SK-N-SH (cell line): ENCODE data around the gene ENOX2. TPM values are rescaled to one million over a fixed set of nuclear protein-coding genes. Genes with fewer than 3 reads are reported as not detected.

Experiments
- CTCF ChIA-PET: fragments of 300-600, 350-600 bp; formaldehyde crosslinking; extraction: SDS; loops from one replicate; lab custom pipeline; 2021; lab: Yijun Ruan, JAX
- POLR2A ChIA-PET: fragments of 350-600 bp; sonication (Branson Sonifier 250); formaldehyde crosslinking; extraction: SDS; loops from one replicate; lab custom pipeline; 2020; ENCODE audit warnings: antibody characterized with exemption, inconsistent platforms; lab: Yijun Ruan, JAX
- DNase-seq: peaks from one replicate; pipeline ENCODE4 v3.0.0; 2012
- H2AFZ ChIP-seq: fragments of 200-600 bp; sonication (generic); 2 replicates; pipeline ENCODE4 v1.8.1; 2016; ENCODE audit warnings: antibody characterized with exemption, mild to moderate bottlenecking, low read depth
- H3F3A ChIP-seq: fragments of 200-600 bp; sonication (generic); replicated peaks from 2 replicates; pipeline ENCODE3; 2016; ENCODE audit warnings: antibody characterized with exemption, mild to moderate bottlenecking; ENCODE audit not compliant: insufficient read depth
- H3K27ac ChIP-seq, 2 experiments: fragments of 200-500 bp in 1 of 2; fragments of 200-600 bp in 1 of 2; sonication (Bioruptor generic) in 1 of 2; sonication (generic), shearing (Covaris generic) in 1 of 2; 2 replicates each; pipeline versions ENCODE4 v1.5.1 to v1.6.1; 2014 to 2016; ENCODE audit warnings: low read depth in 2 of 2, inconsistent platforms in 1 of 2, low read length in 1 of 2, mild to moderate bottlenecking in 1 of 2, mixed read lengths in 1 of 2
- H3K27me3 ChIP-seq: fragments of 200-600 bp; sonication (generic), shearing (Covaris generic); 2 replicates; pipeline ENCODE4 v1.6.1; 2016; ENCODE audit warnings: mixed run types; ENCODE audit not compliant: insufficient read depth
- H3K36me3 ChIP-seq, 2 experiments: fragments of 200-500 bp in 1 of 2; fragments of 200-600 bp in 1 of 2; sonication (Bioruptor generic) in 1 of 2; sonication (generic) in 1 of 2; replicated peaks in 1 of 2; 2 replicates each; pipeline versions ENCODE3 to v1.5.1; 2014 to 2016; ENCODE audit warnings: low read length in 1 of 2, mild to moderate bottlenecking in 1 of 2; ENCODE audit not compliant: insufficient read depth in 2 of 2, control insufficient read depth in 1 of 2
- H3K4me1 ChIP-seq, 2 experiments: fragments of 200-500 bp in 1 of 2; fragments of 200-600 bp in 1 of 2; sonication (Bioruptor generic) in 1 of 2; sonication (generic), shearing (Covaris generic) in 1 of 2; 2 replicates each; pipeline versions ENCODE4 v1.5.1 to v1.6.1; 2014 to 2016; ENCODE audit warnings: low read depth in 1 of 2, low read length in 1 of 2, mixed run types in 1 of 2; ENCODE audit not compliant: insufficient read depth in 2 of 2, control insufficient read depth in 1 of 2
- H3K4me2 ChIP-seq: fragments of 200-600 bp; sonication (generic), shearing (Covaris generic); 2 replicates; pipeline ENCODE4 v1.6.1; 2017; ENCODE audit warnings: mixed run types
- H3K4me3 ChIP-seq, 2 experiments: fragments of 200-500 bp in 1 of 2; fragments of 200-600 bp in 1 of 2; sonication (Bioruptor generic) in 1 of 2; sonication (generic), shearing (Covaris generic) in 1 of 2; 2 replicates each; pipeline versions ENCODE4 v1.5.1 to v1.8.1; 2014 to 2016; ENCODE audit warnings: low read depth in 2 of 2, inconsistent platforms in 1 of 2, low read length in 1 of 2, mild to moderate bottlenecking in 1 of 2, mixed read lengths in 1 of 2, moderate library complexity in 1 of 2
- H3K79me2 ChIP-seq: fragments of 200-600 bp; sonication (generic); 2 replicates; pipeline ENCODE4 v1.8.1; 2017; ENCODE audit warnings: mild to moderate bottlenecking; ENCODE audit not compliant: insufficient read depth
- H3K9ac ChIP-seq: fragments of 200-600 bp; sonication (generic); 2 replicates; pipeline ENCODE4 v1.6.1; 2017; ENCODE audit warnings: mixed run types
- H3K9me2 ChIP-seq: fragments of 200-600 bp; sonication (generic); 2 replicates; pipeline ENCODE4 v1.6.1; 2017; ENCODE audit warnings: mixed run types
- H3K9me3 ChIP-seq: fragments of 200-600 bp; sonication (generic); 2 replicates; pipeline ENCODE4 v1.6.1; 2017; ENCODE audit warnings: mixed run types, mild to moderate bottlenecking, moderate library complexity
- H4K20me1 ChIP-seq: fragments of 200-600 bp; sonication (generic); 2 replicates; pipeline ENCODE4 v1.6.1; 2017; ENCODE audit warnings: mild to moderate bottlenecking, mixed run types; ENCODE audit not compliant: insufficient read depth
- ELF1 ChIP-seq: IDR thresholded peaks from 2 replicates; pipeline ENCODE4 v1.4.0; 2012
- EP300 ChIP-seq, 2 experiments: IDR thresholded peaks; 2 replicates each; pipeline versions ENCODE4 v1.4.0 to v1.6.1; 2012; ENCODE audit warnings: borderline replicate concordance in 1 of 2, low read depth in 1 of 2, low read length in 1 of 2
- FOXM1 ChIP-seq: IDR thresholded peaks from 2 replicates; pipeline ENCODE4 v1.4.0; 2012; ENCODE audit warnings: low read depth, mild to moderate bottlenecking
- GABPA ChIP-seq: IDR thresholded peaks from 2 replicates; pipeline ENCODE4 v1.4.0; 2012; ENCODE audit warnings: low read depth, mild to moderate bottlenecking
- MXI1 ChIP-seq: IDR thresholded peaks from 2 replicates; pipeline ENCODE4 v1.6.1; 2012; ENCODE audit warnings: mild to moderate bottlenecking, low read depth, low read length, improper control_type of control experiment
- NFIC ChIP-seq: IDR thresholded peaks from 2 replicates; pipeline ENCODE4 v1.4.0; 2012; ENCODE audit warnings: borderline replicate concordance
- NRF1 ChIP-seq: IDR thresholded peaks from 2 replicates; pipeline ENCODE4 v1.6.1; 2012; ENCODE audit warnings: low read depth, mild to moderate bottlenecking, low read length
- PBX3 ChIP-seq: IDR thresholded peaks from 2 replicates; pipeline ENCODE4; 2012
- POLR2AphosphoS5 ChIP-seq: IDR thresholded peaks from 2 replicates; pipeline ENCODE4 v1.6.1; 2012; ENCODE audit warnings: low read depth, low read length
- RAD21 ChIP-seq: IDR thresholded peaks from 2 replicates; pipeline ENCODE4 v1.6.1; 2012; ENCODE audit warnings: mild to moderate bottlenecking, low read length
- RCOR1 ChIP-seq: fragments of 150-350 bp; IDR thresholded peaks from 2 replicates; pipeline ENCODE4 v1.6.1; 2017; ENCODE audit warnings: antibody characterized with exemption, low read length
- REST ChIP-seq: IDR thresholded peaks from 2 replicates; pipeline ENCODE4 v1.6.1; 2012; ENCODE audit warnings: mild to moderate bottlenecking, low read depth, low read length, moderate library complexity
- RFX5 ChIP-seq: IDR thresholded peaks from 2 replicates; pipeline ENCODE4 v1.6.1; 2012; ENCODE audit warnings: mild to moderate bottlenecking, improper control_type of control experiment, low read length
- RXRA ChIP-seq: IDR thresholded peaks from 2 replicates; pipeline ENCODE4 v1.4.0; 2012; ENCODE audit warnings: low read depth, mild to moderate bottlenecking, borderline replicate concordance
- SIN3A ChIP-seq: IDR thresholded peaks from 2 replicates; pipeline ENCODE4 v1.6.1; 2012; ENCODE audit warnings: low read depth, mild to moderate bottlenecking, low read length, moderate library complexity, borderline replicate concordance
- SMC3 ChIP-seq: IDR thresholded peaks from 2 replicates; pipeline ENCODE4 v1.6.1; 2012; ENCODE audit warnings: low read depth, low read length, improper control_type of control experiment
- WGBS: methylation state at CpG from one replicate; pipeline ENCODE4 v1.1.6; 2017; ENCODE audit warnings: low lambda C conversion rate; 5-methylcytosine and 5-hydroxymethylcytosine counted together
- polyA plus RNA-seq, 3 experiments: library from polyadenylated mRNA; depleted of rRNA; stranded (reverse); fragments of >200 nt; gene quantifications; 2 replicates each; pipeline ENCODE4 v1.2.3, GENCODE V29; 2012
- TF ChIP-seq, protein P1 (sequence below): IDR thresholded peaks from 2 replicates; pipeline ENCODE4 v1.4.0; 2012; ENCODE audit warnings: low read depth, borderline replicate concordance

ENOX2 gene
- polyA plus RNA-seq, 1 of the 3 experiments (the other 2 are of a cell fraction): 8.8 TPM

- DNase-seq: no peak
- TF ChIP-seq GABPA (no peak), EP300 (IDR thresholded peaks at IDR 0.05; ENCODE audit: borderline replicate concordance in 1 of 2, low read depth in 1 of 2, low read length in 1 of 2) (no peak), MXI1 (no peak), ELF1 (no peak), PBX3 (no peak), NRF1 (no peak), RXRA (no peak), POLR2AphosphoS5 (no peak), REST (no peak), RAD21 (no peak), RCOR1 (no peak), SIN3A (no peak), NFIC (no peak), SMC3 (no peak), RFX5 (no peak), FOXM1 (no peak)
- TF ChIP-seq, protein P1, sequence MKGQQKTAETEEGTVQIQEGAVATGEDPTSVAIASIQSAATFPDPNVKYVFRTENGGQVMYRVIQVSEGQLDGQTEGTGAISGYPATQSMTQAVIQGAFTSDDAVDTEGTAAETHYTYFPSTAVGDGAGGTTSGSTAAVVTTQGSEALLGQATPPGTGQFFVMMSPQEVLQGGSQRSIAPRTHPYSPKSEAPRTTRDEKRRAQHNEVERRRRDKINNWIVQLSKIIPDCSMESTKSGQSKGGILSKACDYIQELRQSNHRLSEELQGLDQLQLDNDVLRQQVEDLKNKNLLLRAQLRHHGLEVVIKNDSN: no peak
- TF ChIP-seq, all 33 proteins: peak for 0
- H4K20me1 ChIP-seq: no peaks in the 10 kb centered on the region
- ChIA-PET CTCF (interaction anchor here (0.6 kb wide), 2 partner anchors 10 to 377 kb away, joined by 3 read pairs; no protein-coding TSS in a partner anchor), POLR2A (no interaction called here)
- no peaks in the 10 kb centered on the region for H3K79me2 ChIP-seq
- H3K36me3 ChIP-seq: no peaks in the 10 kb centered on the region
- H3K27ac ChIP-seq: no peak overlapping the region
- H3K4me3 ChIP-seq: no peak overlapping the region
- H2AFZ ChIP-seq: no peak overlapping the region
- 19% methylated on average over 2 of the region's 2 CpGs for WGBS
- no peaks in the 10 kb centered on the region for H3K4me1 ChIP-seq
- no peaks in the 10 kb centered on the region for H3K9me2 ChIP-seq
- H3K9ac ChIP-seq: no peak overlapping the region
- no peaks in the 10 kb centered on the region for H3K9me3 ChIP-seq
- no peaks in the 10 kb centered on the region for H3K27me3 ChIP-seq
- H3K4me2 ChIP-seq: no peak overlapping the region
- no peaks in the 10 kb centered on the region for H3F3A ChIP-seq
These were observed 49.4 kb upstream of the ENOX2 start for GRCh38 chrX:130952266-130953043.
